GM10248 (cell line): ENCODE data around the gene TRIM65.

Experiments
- CTCF ChIA-PET: fragments of 300-600 bp; sonication (Branson Sonifier 250); formaldehyde crosslinking; extraction: SDS; loops from one replicate; lab custom pipeline; 2021; ENCODE audit warnings: antibody characterized with exemption; lab: Yijun Ruan, JAX
- POLR2A ChIA-PET: fragments of 350-650 bp; sonication (Branson Sonifier 250); formaldehyde crosslinking; extraction: SDS; loops from one replicate; lab custom pipeline; 2020; ENCODE audit warnings: antibody characterized with exemption; lab: Yijun Ruan, JAX
- DNase-seq: peaks from one replicate; pipeline ENCODE4 v3.0.0; 2012; ENCODE audit errors: extremely low spot score
- TF ChIP-seq, protein P1 (sequence below): IDR thresholded peaks from 2 replicates; pipeline ENCODE4 v1.5.1; 2012; ENCODE audit warnings: mild to moderate bottlenecking, low read depth; ENCODE audit errors: extremely low read depth, missing control alignments, control extremely low read depth

Gene TRIM65

DNA sequence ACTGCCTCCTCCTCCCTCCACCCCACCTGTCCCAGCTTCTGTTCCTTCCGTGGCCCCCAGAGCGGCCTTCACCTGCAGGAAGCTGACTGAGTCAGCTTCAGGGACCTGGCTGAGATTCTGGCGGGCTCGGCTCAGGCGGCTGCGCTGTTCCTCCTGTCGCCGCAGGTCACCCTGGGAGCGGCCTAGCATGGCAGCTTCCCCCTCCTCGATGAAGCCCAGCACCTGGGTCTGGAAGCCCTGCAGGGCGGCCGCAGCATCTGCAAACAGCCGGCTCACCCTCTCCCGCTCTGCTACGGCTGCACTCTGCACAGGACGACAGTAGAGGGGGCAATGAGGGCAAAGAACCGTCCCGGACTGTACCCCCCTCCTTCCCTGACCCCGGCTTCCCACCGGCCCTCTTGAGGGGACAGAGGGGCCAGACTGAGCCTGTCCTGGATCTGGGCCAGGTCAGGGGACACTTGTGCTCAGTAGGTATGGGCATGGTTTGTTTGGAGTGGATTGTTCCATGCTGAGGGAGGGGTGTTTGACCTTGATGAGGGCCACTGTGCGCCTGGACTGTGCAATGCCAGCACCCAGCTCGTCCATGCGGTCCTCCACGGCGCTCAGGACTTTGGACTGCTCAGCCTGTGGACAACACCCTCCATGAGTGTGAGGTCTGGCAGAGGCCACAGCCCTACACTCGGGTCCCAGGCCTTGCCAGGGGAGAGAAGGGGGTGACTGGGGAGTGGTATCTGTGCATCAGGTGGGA, 20.4 kb downstream of the TRIM65 start:
- CTCF ChIA-PET: interaction anchor here (1.0 to 7.5 kb wide), 14 partner anchors 9 to 132 kb away, joined by 3 to 89 read pairs (median 5); partner anchors contain the start of genes MRPL38 and WBP2
- DNase-seq: peak; percentile 55
- POLR2A ChIA-PET: no interaction called here
- TF ChIP-seq, protein P1, sequence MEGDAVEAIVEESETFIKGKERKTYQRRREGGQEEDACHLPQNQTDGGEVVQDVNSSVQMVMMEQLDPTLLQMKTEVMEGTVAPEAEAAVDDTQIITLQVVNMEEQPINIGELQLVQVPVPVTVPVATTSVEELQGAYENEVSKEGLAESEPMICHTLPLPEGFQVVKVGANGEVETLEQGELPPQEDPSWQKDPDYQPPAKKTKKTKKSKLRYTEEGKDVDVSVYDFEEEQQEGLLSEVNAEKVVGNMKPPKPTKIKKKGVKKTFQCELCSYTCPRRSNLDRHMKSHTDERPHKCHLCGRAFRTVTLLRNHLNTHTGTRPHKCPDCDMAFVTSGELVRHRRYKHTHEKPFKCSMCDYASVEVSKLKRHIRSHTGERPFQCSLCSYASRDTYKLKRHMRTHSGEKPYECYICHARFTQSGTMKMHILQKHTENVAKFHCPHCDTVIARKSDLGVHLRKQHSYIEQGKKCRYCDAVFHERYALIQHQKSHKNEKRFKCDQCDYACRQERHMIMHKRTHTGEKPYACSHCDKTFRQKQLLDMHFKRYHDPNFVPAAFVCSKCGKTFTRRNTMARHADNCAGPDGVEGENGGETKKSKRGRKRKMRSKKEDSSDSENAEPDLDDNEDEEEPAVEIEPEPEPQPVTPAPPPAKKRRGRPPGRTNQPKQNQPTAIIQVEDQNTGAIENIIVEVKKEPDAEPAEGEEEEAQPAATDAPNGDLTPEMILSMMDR: peak; percentile 35

DNA sequence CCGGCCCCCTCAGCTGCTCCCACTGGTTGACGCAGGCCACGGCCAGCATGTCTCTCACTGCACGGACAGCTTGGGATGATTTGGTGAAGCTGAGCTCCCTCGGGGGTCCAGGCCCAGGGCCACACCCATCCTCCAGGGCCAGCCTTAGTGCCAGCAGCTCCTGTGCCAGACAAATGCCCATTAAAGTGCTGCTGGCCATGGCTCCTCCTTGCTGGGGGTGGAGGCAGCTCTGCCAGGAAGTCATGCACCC, 20.9 kb downstream of the TRIM65 start:
- ChIA-PET CTCF (interaction anchor here (1.0 to 7.5 kb wide), 12 partner anchors 9 to 132 kb away, joined by 3 to 89 read pairs (median 5); partner anchors contain the start of genes MRPL38 and WBP2), POLR2A (interaction anchor here (0.7 to 1.2 kb wide), 2 partner anchors 12 to 99 kb away, joined by 3 to 8 read pairs; no protein-coding TSS in a partner anchor)
- DNase-seq: no peak
- TF ChIP-seq, protein P1: no peak

DNA sequence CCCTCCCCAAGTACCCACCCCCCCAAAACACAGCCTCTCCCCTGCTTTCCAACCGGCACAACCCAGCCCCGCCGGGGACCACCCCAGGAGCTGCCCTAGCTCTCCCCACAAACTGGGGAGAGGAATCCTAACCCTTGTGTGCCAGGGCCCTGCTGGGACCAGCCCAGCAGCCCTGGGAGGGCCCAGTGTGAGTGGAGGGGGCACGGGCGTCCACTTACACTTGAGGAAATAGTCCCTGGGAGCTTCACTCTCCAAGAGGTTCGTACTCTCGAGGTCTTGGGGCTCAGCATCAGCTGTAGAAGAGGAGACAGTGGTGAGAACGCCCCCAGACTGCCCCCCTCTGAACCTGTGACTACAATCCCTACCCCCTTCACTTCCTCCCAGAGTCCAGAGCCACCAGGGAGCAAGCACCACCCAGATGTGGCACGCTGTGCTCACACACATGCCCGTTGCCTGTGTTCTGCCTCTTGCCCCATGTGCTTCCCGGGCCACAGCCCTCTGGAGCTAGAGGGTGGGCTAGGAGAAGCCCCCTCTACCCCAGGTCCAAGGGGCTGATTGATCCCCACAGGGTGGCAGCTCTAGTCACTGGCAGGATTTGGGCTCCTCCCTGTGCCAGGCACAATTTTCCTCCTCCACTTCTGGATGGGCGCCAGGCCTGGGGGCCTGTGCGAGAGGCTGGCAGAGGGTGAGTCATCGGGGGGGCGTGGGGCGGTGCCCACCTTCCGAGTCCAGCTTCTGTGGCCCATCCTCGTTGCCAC, 21.4 kb downstream of the TRIM65 start:
- ChIA-PET CTCF (interaction anchor here (0.5 to 7.5 kb wide), 13 partner anchors 8 to 133 kb away, joined by 3 to 89 read pairs (median 4); partner anchors contain the start of genes MRPL38 and WBP2), POLR2A (interaction anchor here (0.7 to 1.2 kb wide), 2 partner anchors 11 to 99 kb away, joined by 3 to 8 read pairs; no protein-coding TSS in a partner anchor)
- no peak for DNase-seq
- TF ChIP-seq, protein P1: no peak

DNA sequence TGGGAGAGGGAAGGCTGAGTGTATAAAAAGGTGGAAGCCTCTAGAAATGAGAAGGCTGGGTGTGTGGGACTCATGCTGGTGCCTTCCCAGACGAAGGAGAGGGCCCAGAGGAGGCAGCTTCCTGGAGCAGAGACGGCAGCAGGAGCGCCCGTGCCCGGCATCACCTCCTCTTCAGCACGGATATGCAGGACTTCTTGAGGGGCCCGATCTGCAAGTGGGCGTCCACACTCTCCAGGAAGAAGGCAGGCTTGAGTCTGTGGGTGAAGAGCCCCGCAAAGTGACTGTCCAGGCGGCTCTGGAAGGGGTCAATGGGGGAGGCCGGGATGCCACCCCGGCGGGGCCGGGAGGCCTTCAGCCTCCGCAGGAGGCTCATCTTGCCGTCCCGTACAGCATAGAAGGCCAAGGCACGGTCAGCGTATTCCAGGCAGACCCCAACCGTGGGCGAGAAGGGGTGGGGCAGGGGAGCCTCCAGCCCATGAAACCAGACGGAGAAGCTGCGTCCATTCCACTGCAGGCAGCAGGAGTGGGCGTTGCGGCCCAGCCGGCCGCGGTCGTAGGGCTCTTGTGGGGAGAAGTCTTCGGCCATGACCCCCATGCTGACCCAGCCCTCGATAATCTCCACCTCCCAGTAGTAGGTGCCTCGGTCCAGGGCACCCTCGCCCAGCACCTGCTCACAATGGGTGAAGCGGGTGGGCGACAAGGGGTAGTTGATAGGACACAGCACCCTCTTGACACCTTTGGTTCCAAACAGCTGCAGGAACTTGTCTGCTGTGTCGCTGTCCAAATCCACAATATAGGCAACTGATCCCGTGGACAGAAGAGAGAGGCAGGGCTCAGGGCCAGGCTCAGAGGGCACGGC, 22.2 kb downstream of the TRIM65 start:
- ChIA-PET CTCF (interaction anchor here (0.5 to 7.5 kb wide), 9 partner anchors 8 to 131 kb away, joined by 3 to 89 read pairs (median 6); partner anchors contain the start of genes MRPL38 and WBP2), POLR2A (interaction anchor here (1.2 kb wide), 1 partner anchor 98 kb away, joined by 8 read pairs; no protein-coding TSS in a partner anchor)
- TF ChIP-seq, protein P1: no peak
- DNase-seq: no peak

DNA sequence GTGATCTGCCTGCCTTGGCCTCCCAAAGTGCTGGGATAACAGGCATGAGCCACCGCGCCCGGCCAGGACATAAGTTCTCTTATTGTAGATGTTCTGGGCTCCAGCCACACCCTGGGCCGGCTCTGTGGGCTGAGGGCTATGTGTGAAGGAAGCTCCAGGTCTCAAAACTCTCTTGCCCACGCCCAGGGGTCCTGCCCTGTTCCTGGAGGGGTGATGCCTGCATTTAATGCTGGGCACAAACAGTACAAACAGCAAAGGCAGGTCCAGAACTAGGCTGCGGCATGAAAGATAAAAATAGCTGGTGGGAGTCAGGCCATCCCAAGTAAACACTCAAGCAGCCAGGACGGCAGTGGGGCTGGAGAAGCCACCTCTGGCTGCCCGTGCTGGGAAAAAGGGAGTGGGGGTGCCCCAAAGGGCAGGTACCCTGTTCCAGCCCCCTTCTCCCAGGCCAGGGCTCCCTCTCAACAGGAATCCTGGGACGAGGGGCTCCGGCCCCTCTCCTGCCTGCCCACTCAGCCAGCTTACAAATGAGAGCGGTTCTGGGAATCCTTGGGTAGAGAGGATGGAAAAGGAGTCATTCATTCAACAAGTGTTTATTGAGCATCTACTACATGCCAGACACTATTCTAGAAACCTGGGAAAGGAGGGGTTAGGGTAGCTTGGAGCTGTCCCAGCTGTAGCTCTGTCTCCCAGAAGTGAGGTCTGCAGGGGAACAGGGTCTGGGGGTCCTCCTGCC, 23.0 kb downstream of the TRIM65 start:
- DNase-seq: no peak

More for the DNA sequence above, 23.0 kb downstream of the TRIM65 start:
- CTCF ChIA-PET: interaction anchor here (1.0 to 7.5 kb wide), 5 partner anchors 9 to 31 kb away, joined by 3 to 89 read pairs (median 5); partner anchors contain the start of gene WBP2
- POLR2A ChIA-PET: no interaction called here
- TF ChIP-seq, protein P1: no peak
